Testis (tissue), 2 donors: ENCODE results near the gene RGPD6.
"Not testable (repeated sequence)": the region's sequence is repeated elsewhere in the genome, so short reads cannot be mapped to it uniquely, and the experiment has no call there.

Source experiments
- CTCF ChIP-seq, 3 experiments: fragments of 450-650 bp in 2 of 3; fragments of 200-600 bp in 1 of 3; sonication (generic) in 1 of 3; IDR thresholded peaks; one replicate each; pipeline ENCODE4 v1.5.1; 2016 to 2019; ENCODE audit warnings: antibody characterized with exemption in 3 of 3, mild to moderate bottlenecking in 2 of 3, moderate library complexity in 1 of 3
- POLR2A ChIP-seq: fragments of 450-650 bp; IDR thresholded peaks from one replicate; pipeline ENCODE4 v1.6.1; 2017; ENCODE audit warnings: antibody characterized with exemption, mild to moderate bottlenecking, moderate library complexity

- not testable (repeated sequence) for TF ChIP-seq CTCF (IDR thresholded peaks at IDR 0.05); POLR2A
These were observed 96.9 kb downstream of the RGPD6 start for GRCh38 chr2:110480084-110480483.
